Measurements from ENCODE around the gene ARSH.
A peak's percentile ranks its signal among the peaks of the same experiment; 100 is the strongest.
"Not testable (repeated sequence)": the region's sequence is repeated elsewhere in the genome, so short reads cannot be mapped to it uniquely, and the experiment has no call there.

Gene ARSH

GRCh38 chrX:2984342-2984741, 22.0 kb upstream of the ARSH start:
- H3K4me1 Mint-ChIP-seq: no peaks in the 10 kb centered on the region
- no peaks in the 10 kb centered on the region for H3K36me3 Mint-ChIP-seq (ENCODE audit: low read depth)
- no peaks in the 10 kb centered on the region for H3K27me3 Mint-ChIP-seq
- ATAC-seq (no peak), DNase-seq (no peak)
- H3K4me3 Mint-ChIP-seq: no peak overlapping the region
- no peaks in the 10 kb centered on the region for H3K9me3 Mint-ChIP-seq
- no peak overlapping the region for H3K27ac Mint-ChIP-seq

GRCh38 chrX:2989565-2989964, 16.8 kb upstream of the ARSH start:
- Mint-ChIP-seq H3K27ac (no peak overlapping the region), H3K9me3 (no peaks in the 10 kb centered on the region), H3K27me3 (no peaks in the 10 kb centered on the region), H3K4me1 (no peaks in the 10 kb centered on the region), H3K4me3 (no peak overlapping the region), H3K36me3 (ENCODE audit: low read depth) (no peaks in the 10 kb centered on the region)
- no peak for DNase-seq
- ATAC-seq: no peak

DNA sequence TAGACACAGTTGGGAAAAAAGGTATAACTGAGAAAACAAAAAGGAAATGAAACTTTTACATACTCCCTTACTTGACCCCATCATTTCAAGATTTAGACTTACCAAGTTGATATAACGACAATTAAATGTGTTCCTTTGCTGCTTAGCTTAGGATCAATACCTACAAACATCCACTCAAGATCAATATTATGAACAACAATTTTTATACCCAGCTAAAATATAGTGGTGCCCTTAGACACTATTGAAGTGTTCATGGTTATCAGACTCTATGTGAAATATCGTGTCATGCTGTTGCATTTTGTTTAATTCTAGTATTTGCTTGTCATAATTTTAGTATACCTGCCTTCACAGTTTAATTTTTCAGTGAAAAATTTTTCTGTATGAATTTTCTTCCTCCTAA, 4.2 kb downstream of the ARSH start:
- peaks cover 7% of the 10 kb centered on the region for H3K9me3 Mint-ChIP-seq
- no peak overlapping the region for H3K27ac Mint-ChIP-seq
- H3K27me3 Mint-ChIP-seq: no peaks in the 10 kb centered on the region
- ATAC-seq (no peak), DNase-seq (no peak)
- H3K4me3 Mint-ChIP-seq: no peak overlapping the region
- H3K4me1 Mint-ChIP-seq: no peaks in the 10 kb centered on the region
- H3K36me3 Mint-ChIP-seq (ENCODE audit: low read depth): no peaks in the 10 kb centered on the region

GRCh38 chrX:3017492-3017891, 11.1 kb downstream of the ARSH start:
- Mint-ChIP-seq H3K36me3 (ENCODE audit: low read depth) (no peaks in the 10 kb centered on the region), H3K4me1 (no peaks in the 10 kb centered on the region), H3K9me3 (peaks cover 7% of the 10 kb centered on the region), H3K27ac (no peak overlapping the region), H3K27me3 (no peaks in the 10 kb centered on the region), H3K4me3 (no peak overlapping the region)
- ATAC-seq: no peak
- no peak for DNase-seq

GRCh38 chrX:3024176-3024575, 17.8 kb downstream of the ARSH start:
- Mint-ChIP-seq H3K36me3 (ENCODE audit: low read depth) (no peaks in the 10 kb centered on the region), H3K27me3 (peaks cover 3% of the 10 kb centered on the region), H3K9me3 (no peaks in the 10 kb centered on the region), H3K4me1 (no peaks in the 10 kb centered on the region), H3K27ac (no peak overlapping the region), H3K4me3 (no peak overlapping the region)
- ATAC-seq: no peak
- no peak for DNase-seq

DNA sequence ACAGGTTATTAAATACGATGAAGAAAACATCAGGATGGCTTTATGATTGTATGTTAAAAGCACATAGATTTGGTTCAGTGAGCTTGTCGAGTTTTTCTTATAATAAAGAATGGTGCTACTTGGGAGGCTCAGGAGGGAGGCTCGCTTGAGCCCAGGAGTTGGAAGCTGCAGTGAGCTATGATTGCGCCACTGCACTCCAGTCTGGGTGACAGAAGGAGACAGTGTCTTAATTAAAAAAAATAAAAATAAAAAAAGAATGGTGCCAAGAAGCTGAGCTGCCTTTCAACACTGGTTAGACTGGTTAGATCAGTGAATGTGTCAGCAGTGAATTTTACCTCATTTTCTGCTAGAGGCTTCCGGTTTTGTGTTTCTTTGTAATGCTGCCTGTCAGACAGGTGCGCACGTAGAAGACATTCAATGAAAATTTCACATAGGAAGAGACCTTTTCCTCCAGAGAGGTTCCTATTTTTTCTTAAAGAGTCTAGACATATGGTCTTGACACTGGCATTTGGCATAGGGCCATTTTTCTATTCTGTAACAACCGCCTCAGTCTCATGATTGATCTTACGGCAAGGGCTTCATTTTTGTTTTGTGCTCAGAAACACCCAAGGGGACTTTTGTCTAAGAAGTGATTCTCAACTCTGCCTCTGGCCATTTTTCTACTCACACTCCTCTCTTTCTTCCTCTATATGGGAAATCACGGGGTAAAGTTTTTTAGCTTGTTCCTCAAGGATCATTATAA, 19.9 kb downstream of the ARSH start:
- no peak for ATAC-seq
- no peaks in the 10 kb centered on the region for H3K9me3 Mint-ChIP-seq

DNA sequence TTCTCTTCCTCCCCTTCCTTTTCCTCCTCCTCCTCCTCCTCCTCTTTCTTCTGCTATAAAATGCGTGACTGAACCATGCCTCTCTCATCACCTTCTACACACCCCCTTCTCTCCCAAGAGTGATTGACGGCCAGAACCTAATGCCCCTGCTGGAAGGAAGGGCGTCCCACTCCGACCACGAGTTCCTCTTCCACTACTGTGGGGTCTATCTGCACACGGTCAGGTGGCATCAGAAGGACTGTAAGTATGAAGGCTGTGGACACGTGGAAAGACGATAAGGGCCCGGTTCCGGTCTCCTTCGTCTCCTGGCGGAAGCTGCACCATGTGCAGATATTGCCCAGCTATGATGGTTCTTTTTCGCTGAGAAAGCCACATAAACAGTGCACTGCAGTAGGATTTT, 22.8 kb downstream of the ARSH start:
- no peak overlapping the region for H3K4me3 Mint-ChIP-seq
- H3K9me3 Mint-ChIP-seq: no peaks in the 10 kb centered on the region
- no peaks in the 10 kb centered on the region for H3K36me3 Mint-ChIP-seq (ENCODE audit: low read depth)
- no peak overlapping the region for H3K27ac Mint-ChIP-seq
- H3K4me1 Mint-ChIP-seq: no peaks in the 10 kb centered on the region
- no peak for ATAC-seq
- no peak for DNase-seq
- peaks cover 5% of the 10 kb centered on the region for H3K27me3 Mint-ChIP-seq

More for the DNA sequence above, 19.9 kb downstream of the ARSH start:
- Mint-ChIP-seq H3K27me3 (peaks cover 5% of the 10 kb centered on the region), H3K4me3 (no peak overlapping the region), H3K27ac (no peak overlapping the region), H3K4me1 (no peaks in the 10 kb centered on the region), H3K36me3 (ENCODE audit: low read depth) (no peaks in the 10 kb centered on the region)
- DNase-seq: no peak

- Mint-ChIP-seq H3K4me3 (no peak overlapping the region), H3K27me3 (no peaks in the 10 kb centered on the region), H3K27ac (no peak overlapping the region), H3K9me3 (no peaks in the 10 kb centered on the region), H3K36me3 (ENCODE audit: low read depth) (no peaks in the 10 kb centered on the region), H3K4me1 (no peaks in the 10 kb centered on the region)
- no peak for DNase-seq
- ATAC-seq: no peak
These were observed 30.9 kb downstream of the ARSH start for GRCh38 chrX:3037218-3037617.

- H3K27me3 Mint-ChIP-seq: no peaks in the 10 kb centered on the region
- H3K27ac Mint-ChIP-seq: no peak overlapping the region
These were observed 37.9 kb downstream of the ARSH start for GRCh38 chrX:3044196-3044595.

GRCh38 chrX:3044671-3045070, 38.3 kb downstream of the ARSH start:
- Mint-ChIP-seq H3K4me3 (no peak overlapping the region), H3K27ac (no peak overlapping the region), H3K27me3 (no peaks in the 10 kb centered on the region), H3K36me3 (ENCODE audit: low read depth) (no peaks in the 10 kb centered on the region), H3K4me1 (peaks cover 2% of the 10 kb centered on the region), H3K9me3 (no peaks in the 10 kb centered on the region)
- no peak for ATAC-seq
- DNase-seq: no peak

More at GRCh38 chrX:3044196-3044595, 37.9 kb downstream of the ARSH start:
- H3K4me1 Mint-ChIP-seq: peaks cover 2% of the 10 kb centered on the region
- H3K9me3 Mint-ChIP-seq: no peaks in the 10 kb centered on the region
- H3K4me3 Mint-ChIP-seq: no peak overlapping the region
- DNase-seq: no peak
- no peaks in the 10 kb centered on the region for H3K36me3 Mint-ChIP-seq (ENCODE audit: low read depth)
- no peak for ATAC-seq

DNA sequence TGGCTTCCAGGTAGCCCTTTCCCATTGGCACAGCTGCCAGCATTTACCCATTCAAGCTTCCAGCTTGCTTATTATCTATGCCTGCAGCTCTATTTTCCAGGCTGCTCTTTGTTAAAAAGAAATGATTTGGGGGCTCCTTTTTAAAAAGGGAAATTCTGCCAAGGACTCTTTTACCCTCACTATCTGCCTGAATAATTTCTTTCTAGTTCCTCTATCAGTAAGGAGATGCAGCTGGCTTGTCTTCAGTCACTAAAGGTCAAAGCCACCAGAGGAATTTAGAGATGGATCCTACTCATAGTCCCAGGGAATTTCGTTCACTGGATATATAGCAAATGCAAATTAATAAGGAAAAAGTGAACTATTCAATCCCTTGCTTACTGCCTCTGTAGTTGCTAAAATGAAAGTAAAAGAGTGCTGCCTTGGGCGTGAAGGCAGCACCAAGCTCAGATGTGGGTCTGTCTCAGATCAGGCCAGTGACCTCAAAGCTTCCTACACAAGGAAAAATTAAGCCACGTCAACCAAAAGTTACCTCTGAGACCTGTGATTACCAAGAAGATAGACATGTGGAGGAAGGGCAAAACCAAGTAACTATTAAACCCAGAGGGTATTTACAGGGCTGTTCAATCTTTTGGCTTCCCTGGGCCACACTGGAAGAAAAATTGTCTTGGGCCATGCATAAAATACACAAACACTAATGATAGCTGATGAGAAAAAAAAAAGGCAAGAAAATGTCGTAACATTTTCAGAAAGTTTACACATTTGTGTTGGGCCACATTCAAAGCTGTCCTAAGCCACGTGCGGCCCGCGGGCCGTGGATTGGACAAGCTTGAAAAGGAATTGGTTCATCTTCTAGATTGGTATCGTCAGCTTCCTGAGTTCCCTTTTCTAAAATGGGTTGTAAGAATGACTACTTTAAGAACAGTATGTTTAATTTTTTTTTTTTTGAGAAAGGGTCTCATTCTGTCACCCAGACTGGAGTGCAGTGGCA, 40.2 kb downstream of the ARSH start:
- H3K36me3 Mint-ChIP-seq (ENCODE audit: low read depth): no peaks in the 10 kb centered on the region

DNA sequence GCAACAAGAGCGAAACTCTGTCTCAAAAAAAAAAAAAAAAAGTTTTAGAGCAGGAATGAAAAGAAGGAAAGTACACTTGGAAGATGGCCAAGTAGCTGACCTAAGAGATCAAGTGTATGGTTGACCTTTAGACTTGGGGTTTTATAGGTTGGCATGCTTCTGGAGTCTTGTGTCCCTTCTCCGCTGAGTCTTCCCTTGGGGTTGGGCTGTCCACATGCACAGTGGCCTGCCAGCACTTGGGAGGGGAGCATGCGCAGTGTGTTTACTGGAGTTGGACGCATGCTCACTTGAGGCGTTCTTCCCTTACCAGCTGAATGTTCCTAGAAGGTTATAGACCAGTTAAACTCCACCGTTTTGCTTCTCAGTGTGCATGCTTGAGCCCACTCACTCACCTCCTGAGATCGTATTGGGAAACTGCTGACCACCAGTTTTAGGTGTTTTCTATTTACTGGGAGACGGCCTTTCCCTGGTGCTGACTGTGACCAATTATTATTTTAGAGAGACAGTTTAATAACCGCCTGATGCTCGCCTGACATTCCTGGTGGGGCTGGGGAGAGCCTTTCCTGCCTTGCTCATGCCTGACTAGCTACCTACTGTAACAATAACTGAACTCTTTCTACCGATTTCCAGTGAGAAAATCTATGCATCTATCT, 44.3 kb downstream of the ARSH start:
- ATAC-seq; H3K4me1 Mint-ChIP-seq; H3K4me3 Mint-ChIP-seq; H3K36me3 Mint-ChIP-seq (ENCODE audit: low read depth); DNase-seq; H3K9me3 Mint-ChIP-seq; H3K27me3 Mint-ChIP-seq; H3K27ac Mint-ChIP-seq: not testable (repeated sequence)

More for the DNA sequence above, 40.2 kb downstream of the ARSH start:
- peaks cover 2% of the 10 kb centered on the region for H3K4me1 Mint-ChIP-seq
- peak overlapping the region; percentile 13 for H3K4me3 Mint-ChIP-seq
- no peaks in the 10 kb centered on the region for H3K9me3 Mint-ChIP-seq
- ATAC-seq (peak; percentile 40), DNase-seq (peak; percentile 1)
- H3K27ac Mint-ChIP-seq: no peak overlapping the region
- no peaks in the 10 kb centered on the region for H3K27me3 Mint-ChIP-seq

DNA sequence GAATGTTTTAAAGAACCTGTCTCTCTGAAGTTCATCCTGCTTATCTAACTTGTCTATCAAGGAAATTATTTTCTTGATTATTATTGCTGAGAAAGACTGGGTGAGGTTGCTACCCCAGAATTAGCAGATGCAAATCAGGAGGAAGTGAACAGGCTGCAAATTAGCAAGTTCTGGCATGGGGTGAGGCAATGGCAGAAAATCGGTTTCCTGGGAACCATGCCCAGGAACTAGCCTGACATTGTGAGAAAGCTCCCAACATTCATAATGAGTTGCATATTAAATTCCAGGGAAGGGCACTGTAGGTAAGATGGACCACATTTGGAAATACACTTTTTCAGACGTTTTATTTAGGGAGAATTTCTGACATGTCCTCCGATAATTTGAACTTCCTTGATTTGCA, 46.5 kb downstream of the ARSH start:
- Mint-ChIP-seq H3K27ac (no peak overlapping the region), H3K27me3 (no peaks in the 10 kb centered on the region), H3K36me3 (ENCODE audit: low read depth) (no peaks in the 10 kb centered on the region), H3K4me1 (no peaks in the 10 kb centered on the region), H3K4me3 (no peak overlapping the region), H3K9me3 (no peaks in the 10 kb centered on the region)
- DNase-seq: no peak
- no peak for ATAC-seq

- ATAC-seq (no peak), DNase-seq (no peak)
- H3K9me3 Mint-ChIP-seq: no peaks in the 10 kb centered on the region
- no peaks in the 10 kb centered on the region for H3K27me3 Mint-ChIP-seq
- H3K27ac Mint-ChIP-seq: no peak overlapping the region
- no peaks in the 10 kb centered on the region for H3K36me3 Mint-ChIP-seq (ENCODE audit: low read depth)
- no peaks in the 10 kb centered on the region for H3K4me1 Mint-ChIP-seq
- H3K4me3 Mint-ChIP-seq: no peak overlapping the region
These were observed 60.2 kb downstream of the ARSH start for GRCh38 chrX:3066555-3066954.
